Measurements from ENCODE around the gene ARL15.

DNA sequence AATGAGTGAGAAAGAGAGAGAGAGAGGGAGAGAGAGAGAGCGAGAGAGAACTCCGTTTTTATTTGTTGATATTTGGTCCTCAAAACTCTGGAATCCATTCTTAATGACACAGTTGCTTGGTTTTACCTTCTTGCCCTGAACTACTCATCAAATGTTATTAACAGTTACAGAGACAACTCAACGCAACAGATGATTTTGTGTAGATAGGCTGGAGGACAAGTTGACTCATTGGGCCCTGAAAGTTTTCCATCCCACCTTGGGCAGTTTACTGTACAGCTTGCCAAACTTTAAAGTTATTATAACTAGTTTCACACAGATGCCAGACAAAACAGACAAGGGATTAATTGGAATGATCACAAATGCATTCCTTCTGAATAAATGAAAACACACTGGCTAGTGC, 339.9 kb downstream of the ARL15 start:
- TF ChIP-seq, protein P1, sequence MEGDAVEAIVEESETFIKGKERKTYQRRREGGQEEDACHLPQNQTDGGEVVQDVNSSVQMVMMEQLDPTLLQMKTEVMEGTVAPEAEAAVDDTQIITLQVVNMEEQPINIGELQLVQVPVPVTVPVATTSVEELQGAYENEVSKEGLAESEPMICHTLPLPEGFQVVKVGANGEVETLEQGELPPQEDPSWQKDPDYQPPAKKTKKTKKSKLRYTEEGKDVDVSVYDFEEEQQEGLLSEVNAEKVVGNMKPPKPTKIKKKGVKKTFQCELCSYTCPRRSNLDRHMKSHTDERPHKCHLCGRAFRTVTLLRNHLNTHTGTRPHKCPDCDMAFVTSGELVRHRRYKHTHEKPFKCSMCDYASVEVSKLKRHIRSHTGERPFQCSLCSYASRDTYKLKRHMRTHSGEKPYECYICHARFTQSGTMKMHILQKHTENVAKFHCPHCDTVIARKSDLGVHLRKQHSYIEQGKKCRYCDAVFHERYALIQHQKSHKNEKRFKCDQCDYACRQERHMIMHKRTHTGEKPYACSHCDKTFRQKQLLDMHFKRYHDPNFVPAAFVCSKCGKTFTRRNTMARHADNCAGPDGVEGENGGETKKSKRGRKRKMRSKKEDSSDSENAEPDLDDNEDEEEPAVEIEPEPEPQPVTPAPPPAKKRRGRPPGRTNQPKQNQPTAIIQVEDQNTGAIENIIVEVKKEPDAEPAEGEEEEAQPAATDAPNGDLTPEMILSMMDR (IDR thresholded peaks at IDR 0.05) = no peak
- no peak for TF ChIP-seq POLR2A (IDR thresholded peaks at IDR 0.05)

Measured in breast epithelium (tissue), 3 donors.